NCI-H1417 treated with DMSO at 0.1 percent for 48 hours (cell line): ENCODE measurements around the gene CYP24A1.

Experiments
- DNase-seq: peaks from one replicate; lab custom pipeline; 2025; lab: John Stamatoyannopoulos, UW

Gene CYP24A1

DNA sequence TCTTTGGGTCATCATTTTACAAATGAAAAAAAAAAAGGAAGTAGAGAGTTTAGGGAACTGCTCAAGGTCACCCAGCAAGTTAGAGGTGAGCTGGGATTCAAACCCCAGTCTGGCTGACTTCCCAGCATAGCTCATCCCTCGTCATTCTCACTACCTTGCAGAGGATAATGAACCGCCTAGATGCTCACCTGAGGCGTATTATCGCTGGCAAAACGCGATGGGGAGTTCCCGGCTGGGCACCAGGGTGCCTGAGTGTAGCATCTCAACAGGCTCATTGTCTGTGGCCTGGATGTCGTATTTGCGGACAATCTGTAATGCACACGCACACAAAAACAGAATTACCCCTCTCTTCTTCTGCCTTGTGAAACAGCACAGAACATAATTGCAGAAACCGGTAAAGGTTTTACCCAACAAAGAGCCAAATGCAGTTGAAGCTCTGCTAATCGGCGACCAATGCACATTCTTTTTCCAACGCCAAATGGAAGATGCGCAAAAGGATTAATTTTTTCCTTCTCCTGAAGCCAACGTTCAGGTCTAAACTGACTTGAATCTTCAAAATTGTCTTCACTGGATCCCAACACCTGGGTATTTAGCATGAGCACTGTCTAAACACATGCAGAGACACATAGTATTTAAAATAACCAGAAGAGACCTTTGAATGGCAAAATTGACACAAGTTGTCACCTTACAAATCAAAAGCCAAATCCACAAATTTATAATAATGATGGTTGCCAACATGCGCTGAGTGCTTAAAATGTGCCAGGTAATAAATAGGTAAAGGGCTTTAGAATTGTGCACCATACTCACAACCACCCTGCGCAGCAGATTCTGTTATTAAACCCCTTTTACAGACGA lies 16.6 kb downstream of the CYP24A1 start:
- no peak for DNase-seq

DNA sequence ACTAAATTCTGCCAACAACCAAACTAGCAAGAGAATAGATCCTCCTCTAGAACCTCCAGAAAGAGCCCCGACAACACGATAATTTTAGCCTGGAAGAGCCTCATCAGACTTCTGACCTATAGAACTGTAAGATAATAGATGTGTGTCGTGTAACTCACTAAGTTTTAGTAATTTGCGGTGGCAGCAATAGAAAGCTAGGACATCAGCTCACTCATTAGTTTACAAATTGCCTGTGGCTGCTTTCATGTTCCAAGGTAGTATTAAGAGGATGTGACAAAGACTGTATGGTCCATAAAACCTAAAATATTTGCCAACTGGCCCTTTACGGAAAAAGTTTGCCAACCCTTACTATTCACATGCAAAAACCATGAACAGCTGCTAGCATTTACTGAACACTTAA lies 17.3 kb downstream of the CYP24A1 start:
- no peak for DNase-seq

DNA sequence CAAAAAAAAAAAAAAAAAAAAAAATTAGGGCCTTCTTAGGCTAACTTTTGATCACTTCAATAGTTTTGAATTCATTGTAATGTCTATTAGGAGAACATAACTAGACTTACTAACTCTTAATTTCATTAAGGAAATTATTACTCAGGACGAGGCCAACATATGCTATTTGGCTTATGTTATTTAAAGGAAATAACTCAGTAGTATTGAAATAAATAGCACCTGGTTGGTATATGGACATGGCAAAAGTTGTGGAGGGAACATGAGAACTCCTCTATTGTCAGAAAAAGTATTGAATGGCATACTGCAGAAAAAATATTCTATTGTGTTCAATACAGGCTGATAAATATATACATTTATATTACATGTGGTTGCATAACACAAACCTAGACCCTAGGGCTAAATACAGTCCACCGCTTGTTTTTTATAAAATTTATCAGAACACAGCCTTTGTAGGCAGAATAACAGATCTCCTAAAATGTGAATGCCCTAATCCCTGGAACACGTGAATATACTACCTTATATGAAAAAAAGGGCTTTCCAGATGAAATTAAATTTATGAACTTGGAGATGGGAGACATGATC lies 18.0 kb downstream of the CYP24A1 start:
- DNase-seq = no peak

DNA sequence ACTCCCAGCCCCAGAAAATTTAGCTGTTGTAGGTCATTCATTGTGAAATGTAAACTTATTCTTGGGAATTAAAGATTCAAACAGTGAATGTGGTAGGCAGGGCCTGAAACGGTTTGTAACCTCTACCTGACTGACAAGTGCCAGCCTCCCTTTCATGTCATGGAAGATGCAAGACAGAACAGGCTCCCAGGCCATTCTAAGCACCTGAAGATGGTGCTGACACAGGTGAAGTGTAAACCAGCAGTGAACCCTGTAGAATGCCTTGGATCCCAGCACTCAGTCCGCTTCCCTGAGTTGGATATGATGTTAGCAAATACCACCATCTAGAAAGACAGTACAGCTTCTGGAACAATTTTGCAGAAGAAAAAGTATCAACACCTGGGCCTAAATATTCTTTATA lies 19.3 kb downstream of the CYP24A1 start:
- DNase-seq = no peak

DNA sequence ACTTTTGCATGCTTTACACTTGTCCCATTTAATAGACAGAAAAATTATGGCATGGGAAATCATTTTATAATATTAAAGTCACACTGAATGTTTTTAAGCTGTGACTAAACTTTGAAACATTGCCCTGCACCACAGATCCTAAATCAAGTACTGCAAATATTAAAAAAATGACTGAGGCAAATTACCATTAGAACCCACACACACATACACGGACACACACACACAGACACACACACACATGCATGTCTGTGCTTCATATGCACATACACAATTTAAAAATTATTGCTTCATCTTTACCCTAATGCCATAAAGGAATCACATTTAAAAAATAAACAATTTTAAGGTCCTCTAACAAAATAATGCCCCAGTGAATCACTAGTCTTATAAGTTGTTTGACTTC lies 19.9 kb downstream of the CYP24A1 start:
- no peak for DNase-seq

DNA sequence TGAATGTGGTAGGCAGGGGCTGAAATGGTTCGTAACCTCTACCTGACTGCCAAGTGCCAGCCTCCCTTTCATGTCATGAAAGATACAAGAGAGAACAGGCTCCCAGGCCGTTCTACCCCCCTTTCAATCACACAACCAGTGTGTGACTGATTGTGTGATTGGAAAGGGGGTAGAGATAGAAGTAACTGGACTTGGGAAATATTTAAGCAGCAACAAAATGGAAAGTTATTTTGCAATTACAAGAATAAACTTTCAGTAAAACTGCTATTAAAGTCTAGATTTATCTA lies 20.8 kb downstream of the CYP24A1 start:
- no peak for DNase-seq

DNA sequence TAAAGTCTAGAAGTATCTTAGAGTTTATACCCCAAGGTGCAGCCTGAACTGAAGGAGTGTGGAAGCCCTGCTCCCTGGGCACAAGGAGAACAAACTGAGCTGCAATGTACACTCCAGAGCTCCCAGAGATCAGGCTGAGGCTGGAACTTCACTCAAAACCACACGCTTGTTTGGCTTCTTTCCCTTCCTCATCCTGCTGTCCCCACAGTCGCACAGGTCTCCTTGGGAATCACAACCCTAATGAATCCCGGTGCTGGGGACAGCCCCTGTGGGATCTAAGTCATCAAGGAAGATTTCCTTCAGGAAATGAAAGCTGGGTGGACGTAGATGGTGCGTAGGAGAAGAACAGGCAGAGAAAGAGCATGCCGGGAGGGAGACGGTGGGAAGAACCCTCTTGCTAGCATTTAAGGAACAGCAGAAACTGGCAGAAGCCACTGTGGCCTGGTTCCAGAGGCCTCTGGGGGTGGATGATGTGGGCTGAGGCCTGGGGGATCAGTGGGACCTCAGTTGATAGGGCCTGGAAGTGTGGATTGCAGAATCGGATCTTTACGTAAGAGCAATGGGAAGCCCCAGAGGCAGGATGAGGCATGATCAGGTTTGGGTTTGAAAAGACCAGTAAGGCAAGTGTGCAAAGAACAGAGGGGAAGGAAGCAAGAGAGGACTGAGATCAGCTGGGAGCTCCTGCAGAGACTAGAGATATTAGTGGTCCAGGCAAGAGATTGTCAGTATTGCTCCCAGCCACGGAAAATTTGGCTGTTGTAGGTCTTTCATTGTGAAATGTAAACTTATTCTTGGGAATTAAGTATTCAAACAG lies 21.4 kb downstream of the CYP24A1 start:
- DNase-seq = no peak

DNA sequence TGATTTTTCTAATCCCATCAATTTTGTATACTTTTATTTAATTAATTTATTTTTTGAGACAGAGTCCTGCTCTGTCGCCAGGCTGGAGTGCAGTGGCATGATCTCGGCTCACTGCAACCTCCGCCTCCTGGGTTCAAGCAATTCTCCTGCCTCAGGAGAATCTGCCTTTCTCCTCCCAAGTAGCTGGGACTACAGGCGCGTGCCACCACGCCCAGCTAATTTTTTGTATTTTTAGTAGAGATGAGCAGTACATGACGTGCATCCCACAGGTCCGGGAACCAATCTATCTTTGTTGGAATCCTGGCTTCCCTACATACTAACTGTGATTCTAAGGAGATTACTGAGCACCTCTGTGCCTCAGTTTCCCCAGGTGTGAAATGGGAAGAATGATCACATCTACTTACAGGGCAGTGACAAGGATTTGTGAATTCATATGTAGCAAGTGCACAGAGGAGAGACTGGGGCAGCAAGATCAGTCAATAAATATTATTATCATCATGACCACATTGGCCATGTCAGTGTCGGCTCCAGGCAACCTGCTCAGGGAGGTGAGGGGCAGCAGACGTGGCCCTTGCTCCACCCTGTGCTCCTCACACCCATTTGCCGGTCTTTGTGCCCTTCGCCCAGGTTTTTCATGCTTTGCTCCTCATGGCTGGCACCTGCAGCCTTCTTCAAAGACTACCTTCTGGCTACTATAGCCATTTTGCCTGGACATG lies 22.1 kb downstream of the CYP24A1 start:
- DNase-seq = no peak

DNA sequence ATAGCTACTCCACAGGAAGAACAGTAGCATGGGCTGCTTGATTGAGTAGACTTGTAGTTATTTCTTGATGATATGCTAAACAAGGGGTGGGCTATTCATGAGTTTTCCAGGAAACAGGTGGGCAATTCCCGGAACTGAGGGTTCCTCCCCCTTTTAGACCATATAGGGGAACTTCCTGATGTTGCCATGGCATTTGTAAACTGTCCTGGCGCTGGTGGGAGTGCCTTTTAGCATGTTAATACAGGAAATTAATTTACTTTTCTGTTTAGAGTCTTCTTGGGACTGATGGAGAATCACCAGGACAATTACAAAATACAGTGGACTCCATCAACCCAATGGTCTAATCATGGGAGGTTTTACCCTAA lies 22.7 kb downstream of the CYP24A1 start:
- DNase-seq = no peak

DNA sequence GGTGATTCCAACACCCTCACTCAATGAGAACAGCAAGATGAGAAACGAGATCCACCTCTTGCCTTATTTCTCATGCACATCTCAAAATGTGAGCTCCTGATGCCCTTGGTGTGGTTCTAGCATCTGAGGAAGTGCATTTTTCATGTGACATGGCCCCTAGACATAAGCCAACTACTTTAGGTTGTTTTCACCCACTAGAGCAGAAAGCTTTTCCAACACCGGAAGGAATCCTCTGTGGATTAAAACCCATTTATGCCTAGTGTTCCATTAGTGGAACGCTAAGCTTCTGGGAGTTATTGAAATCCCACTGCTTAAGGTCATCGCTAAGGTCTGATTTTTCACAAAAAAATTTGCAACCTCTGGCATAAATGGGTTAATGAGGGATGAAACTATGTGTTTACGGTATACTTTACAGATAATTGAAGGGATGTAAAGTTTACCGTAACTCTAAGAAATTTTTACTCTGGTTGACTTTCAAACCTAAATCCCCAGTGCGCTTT lies 24.0 kb downstream of the CYP24A1 start:
- DNase-seq = no peak

DNA sequence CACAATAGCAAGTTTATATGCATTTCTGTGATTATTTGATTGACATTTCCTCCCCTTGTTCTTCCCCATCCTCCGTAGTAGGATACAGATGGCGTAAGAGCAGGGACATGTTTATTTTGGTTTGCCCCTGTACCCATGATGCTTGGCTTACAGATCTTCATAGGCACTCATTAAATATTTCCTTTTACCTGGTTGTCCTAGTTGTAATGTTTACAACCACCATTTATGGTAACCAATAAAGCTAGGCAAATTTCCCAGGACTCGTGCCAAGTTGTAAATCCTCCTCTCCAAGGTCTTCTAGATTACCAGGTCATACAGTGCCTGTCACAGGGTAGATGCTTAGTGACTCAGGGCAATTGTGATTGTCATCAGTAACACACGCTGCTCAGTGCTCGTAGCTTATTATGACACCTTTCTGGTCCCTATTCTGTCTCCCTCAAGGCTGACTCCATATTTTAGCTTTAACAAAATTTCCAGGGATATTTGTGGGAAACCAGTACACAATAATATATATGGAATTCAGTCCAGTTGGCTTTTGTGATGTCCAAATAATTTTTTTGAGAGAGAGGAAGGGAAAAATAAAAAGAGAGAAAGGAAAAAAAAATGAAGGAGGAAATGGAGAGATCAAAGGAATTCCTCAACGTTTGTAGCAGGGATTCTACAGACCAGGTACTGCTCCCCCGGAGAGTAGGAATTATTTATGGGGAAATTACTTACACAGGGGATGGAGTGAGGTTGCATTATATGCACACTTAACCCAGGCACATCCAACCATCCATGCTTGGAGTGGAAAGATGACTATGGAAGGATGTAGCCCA lies 24.6 kb downstream of the CYP24A1 start:
- no peak for DNase-seq

DNA sequence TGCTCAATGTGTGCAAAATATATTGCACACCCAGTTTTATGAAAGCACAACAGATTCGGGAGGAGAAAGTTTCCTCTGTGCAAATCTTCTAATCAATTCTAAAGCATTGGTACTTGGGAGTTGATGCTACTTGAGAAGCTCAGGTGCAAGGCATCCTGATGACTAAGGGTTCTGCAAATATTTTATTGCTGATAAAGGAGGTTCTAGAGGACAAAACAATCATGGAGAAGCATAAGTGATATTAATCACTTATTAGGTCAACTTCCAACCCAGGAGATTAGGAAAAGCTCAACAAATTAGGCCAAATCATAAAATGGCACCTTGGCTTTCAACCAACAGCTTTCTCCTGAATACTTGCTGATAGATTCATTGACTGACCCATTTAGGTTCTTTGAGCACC lies 27.1 kb downstream of the CYP24A1 start:
- no peak for DNase-seq

DNA sequence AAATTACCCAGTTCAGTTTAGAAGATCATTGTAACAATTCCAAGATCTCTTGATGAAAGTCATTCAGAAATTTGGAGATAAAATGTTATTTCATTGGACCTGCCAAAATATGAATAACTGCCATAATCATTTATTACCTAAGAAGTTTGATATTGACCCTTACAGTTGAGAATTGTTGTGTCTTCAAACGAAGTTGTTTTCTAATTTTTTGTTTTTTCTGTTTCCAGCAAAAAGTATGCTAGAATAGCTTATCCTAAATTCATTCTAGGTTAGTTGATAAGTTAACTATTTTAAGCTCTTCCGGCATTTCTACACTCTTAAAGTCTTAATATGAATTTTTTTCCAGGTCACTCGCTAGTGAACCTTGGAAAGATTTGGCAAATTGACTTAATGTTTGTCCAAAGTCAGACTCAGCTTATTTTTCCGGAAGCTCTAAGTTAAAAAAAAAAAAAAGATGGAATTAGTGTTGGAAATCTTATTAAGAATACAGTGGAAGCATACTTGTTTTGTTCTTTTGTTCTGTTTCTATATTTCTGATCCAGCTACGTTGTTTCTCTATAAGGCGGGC lies 28.9 kb downstream of the CYP24A1 start:
- DNase-seq = no peak

DNA sequence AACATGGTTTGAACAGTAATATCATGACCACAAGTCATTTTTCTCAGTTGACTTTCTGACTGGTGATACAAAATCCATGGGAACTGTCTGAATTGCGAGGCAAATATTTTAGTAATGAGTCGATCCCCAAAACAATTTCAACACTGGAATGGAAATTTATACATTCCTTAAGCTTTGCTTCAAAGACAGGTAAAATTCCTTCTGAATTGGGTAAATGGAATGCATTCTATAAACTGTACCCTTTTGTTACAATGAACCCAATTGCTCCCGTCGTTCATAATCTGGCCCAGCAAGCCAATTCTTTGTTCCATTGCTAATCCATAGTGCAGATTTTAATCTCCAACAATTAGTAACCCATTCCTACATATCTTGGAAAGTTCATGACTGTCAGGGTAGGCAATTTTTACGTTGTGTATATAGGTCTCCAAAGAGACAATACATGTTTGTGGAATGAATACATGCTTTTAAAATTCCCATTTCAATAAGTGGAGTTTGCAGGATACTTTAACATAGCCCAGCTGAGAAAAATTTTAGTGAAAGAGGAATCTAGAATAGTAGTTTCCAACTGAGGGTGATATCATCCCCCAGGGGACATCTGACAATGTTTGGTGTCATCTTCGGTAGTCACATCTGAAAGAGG lies 32.7 kb downstream of the CYP24A1 start:
- no peak for DNase-seq

DNA sequence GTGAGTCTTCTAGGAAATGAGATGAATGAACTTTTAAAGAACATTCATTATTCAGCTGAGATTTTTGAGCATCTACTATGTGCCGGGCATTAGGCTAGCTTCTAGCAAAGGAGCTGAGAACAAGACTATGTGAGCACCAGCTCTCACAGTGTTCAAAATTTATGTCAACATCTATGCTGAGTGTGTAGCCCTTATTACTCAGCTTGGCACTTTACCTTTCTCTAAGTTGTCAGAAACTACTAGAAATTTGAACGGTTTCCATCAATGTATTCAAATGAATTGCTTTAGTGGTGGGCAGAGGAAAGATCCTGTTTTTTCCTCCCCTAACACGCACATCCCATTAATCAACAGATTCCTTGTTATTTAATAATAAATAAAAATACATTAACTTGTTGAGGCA lies 33.3 kb downstream of the CYP24A1 start:
- no peak for DNase-seq

DNA sequence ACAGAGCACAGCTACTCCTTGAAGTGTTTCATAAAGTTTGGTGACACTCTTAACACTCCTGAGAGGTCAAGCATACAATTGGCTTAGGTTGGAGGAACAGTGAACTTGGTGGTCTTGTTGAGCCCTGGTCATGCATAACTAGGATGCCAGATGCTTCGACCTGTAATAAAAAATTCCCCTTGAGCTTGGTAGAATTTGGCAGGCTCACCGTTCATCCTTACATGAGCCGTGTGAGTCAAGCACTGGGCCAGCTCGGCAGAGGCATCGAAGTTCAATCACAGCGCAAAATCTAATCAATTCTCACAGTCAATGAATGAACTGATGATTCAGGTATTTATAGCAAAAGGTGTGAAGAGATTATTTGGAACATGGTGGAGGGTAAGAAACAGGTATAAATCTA lies 33.7 kb downstream of the CYP24A1 start:
- DNase-seq = no peak

DNA sequence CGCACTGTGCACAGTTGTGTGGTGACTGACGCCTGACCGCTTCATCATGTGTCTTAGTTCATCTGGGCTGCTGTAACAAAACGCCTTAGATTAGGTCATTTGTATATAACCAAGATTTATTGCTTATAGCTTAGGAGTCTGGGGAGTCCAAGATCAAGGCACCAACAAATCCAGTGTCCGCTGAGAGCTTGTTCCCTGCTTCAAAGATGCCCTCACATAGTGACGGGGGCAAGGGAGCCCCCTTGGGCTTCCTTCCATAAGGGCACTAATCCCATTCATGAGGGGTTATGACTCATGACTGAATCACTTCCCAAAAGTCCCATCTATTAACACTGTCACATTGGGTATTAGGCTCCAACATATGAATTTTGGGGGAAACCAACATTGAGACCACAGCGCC lies 34.6 kb downstream of the CYP24A1 start:
- no peak for DNase-seq

DNA sequence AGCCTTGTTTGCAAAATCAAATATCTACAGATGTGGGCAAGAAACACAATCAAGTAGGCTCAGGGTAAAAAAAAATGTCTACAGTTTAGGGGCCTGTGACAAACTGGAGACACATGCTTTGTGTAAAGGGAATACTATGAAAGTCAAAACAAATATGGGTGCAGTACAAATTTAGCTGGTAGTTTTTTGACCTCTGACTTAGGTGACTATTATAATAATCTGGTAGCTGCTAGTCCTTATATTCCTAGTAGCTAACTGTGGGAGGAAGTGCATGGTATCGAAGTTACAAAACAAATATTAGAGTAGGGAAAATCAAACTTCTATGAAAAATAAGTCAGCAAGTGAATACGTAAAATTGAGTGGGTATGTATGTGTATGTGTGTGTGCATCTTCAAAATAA lies 35.4 kb downstream of the CYP24A1 start:
- no peak for DNase-seq

DNA sequence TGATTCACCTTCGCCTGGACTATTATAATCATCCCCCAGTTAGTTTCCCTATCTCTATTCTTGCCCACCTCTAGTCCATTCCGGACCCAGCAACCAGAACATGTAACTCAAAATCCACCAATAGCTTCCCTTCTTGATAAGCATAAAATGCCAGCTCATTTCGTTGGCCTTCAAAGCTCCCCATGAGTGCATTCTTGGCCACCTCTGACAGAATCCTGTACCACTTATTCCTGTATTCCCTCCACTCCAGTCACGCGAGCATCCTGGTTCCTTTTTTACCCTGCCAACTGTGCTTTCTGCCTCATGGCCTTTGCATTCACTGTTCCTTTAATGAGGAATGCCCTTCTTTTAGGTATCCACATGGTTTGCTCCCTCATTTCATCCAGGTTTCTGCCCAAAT lies 36.7 kb downstream of the CYP24A1 start:
- no peak for DNase-seq

DNA sequence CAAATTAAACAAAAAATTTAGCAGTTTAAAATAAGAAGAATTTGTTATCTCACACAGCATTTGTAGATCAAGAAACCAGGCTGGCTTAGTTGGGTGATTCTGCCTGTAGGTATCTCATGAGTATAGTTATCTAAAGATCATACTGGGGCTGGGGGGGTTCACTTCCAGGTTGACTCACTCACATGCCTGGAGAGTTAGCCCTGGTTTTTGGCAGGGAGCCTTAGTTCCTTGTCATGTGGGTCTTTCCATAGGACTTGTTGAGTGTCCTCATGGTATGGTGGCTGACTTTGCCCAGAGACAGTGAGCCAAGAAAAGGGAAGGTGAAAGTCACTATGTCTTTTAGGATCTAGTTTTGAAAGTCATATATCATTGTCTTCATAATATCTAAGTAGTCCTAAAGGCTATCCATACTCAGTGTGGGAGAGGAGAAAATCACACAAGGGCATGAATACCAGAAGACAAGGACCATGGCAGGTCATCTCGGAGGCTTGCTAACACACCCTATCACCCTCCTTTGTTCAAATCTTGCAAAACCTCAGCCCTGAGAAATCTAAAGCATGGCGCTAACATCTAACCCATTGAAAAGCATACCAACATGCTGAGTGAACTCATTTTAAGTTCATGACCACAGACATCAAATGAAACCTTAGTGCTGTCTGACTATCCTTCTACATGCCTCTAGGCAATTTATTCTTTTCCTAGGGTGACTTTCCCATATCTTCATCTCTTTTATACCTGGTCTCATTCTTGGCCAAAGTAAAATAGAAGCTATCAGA lies 39.2 kb downstream of the CYP24A1 start:
- DNase-seq = no peak
